Calu3 (cell line): ENCODE data around the gene DCLK1. TPM values are rescaled to one million over a fixed set of nuclear protein-coding genes. Genes with fewer than 3 reads are reported as not detected.

Experiments
- BruUV-seq: library from RNA; stranded (reverse); fragments of 400-500 nt; replicated peaks from 2 replicates; lab custom pipeline; 2021; lab: Mats Ljungman, UMichigan
- CTCF ChIA-PET: fragments of 300-600 bp; sonication (Branson Sonifier 250); formaldehyde crosslinking; loops from one replicate; lab custom pipeline; 2022; ENCODE audit warnings: antibody characterized with exemption; lab: Charles Lee
- DNase-seq: peaks from one replicate; pipeline ENCODE4 v3.0.0; 2022
- H3K27ac Mint-ChIP-seq: one replicate; pipeline ENCODE4 v1.8.0; 2022; ENCODE audit warnings: mixed read lengths; ENCODE audit not compliant: unreplicated experiment
- H3K27me3 Mint-ChIP-seq: one replicate; pipeline ENCODE4 v1.8.0; 2022; ENCODE audit warnings: mixed read lengths; ENCODE audit not compliant: unreplicated experiment
- H3K36me3 Mint-ChIP-seq: one replicate; pipeline ENCODE4 v1.8.0; 2022; ENCODE audit warnings: mild to moderate bottlenecking, moderate library complexity, mixed read lengths; ENCODE audit not compliant: insufficient read depth, unreplicated experiment
- H3K4me1 Mint-ChIP-seq: one replicate; pipeline ENCODE4 v1.8.0; 2022; ENCODE audit warnings: mild to moderate bottlenecking, low read depth, mixed read lengths; ENCODE audit not compliant: unreplicated experiment
- H3K4me3 Mint-ChIP-seq: one replicate; pipeline ENCODE4 v1.8.0; 2022; ENCODE audit warnings: mild to moderate bottlenecking, low read depth, moderate library complexity, mixed read lengths; ENCODE audit not compliant: unreplicated experiment
- H3K9me3 Mint-ChIP-seq: one replicate; pipeline ENCODE4 v1.8.0; 2022; ENCODE audit warnings: low read depth, mixed read lengths; ENCODE audit not compliant: unreplicated experiment
- CTCF ChIP-seq: fragments of 200-600 bp; IDR thresholded peaks from one replicate; pipeline ENCODE4 v1.8.0; 2022; ENCODE audit warnings: antibody characterized with exemption; ENCODE audit not compliant: unreplicated experiment
- intact Hi-C: fragments of 100-400 bp; cut with micrococcal nuclease; formaldehyde crosslinking; loops from one replicate; pipeline ENCODE4 v1.10.0; 2022; ENCODE audit not compliant: unreplicated experiment
- total RNA-seq: library from RNA; stranded (reverse); gene quantifications from 2 replicates; pipeline ENCODE4 v1.2.3, GENCODE V29; 2022

Gene DCLK1
- total RNA-seq, 1 experiment from 2014 or later, result not detected

- BruUV-seq, result no TSS peak
- intact Hi-C loops, result no loop called here
- TF ChIP-seq CTCF, result no peak
- Mint-ChIP-seq H3K36me3 (no peaks in the 10 kb centered on the region), H3K27ac (no peak overlapping the region), H3K4me3 (no peak overlapping the region), H3K4me1 (no peaks in the 10 kb centered on the region), H3K27me3 (no peaks in the 10 kb centered on the region), H3K9me3 (no peaks in the 10 kb centered on the region)
- CTCF ChIA-PET, result no interaction called here
- DNase-seq, result no peak
These were observed 124.8 kb downstream of the DCLK1 start for GRCh38 chr13:36006347-36006746.

- Mint-ChIP-seq H3K27ac (no peak overlapping the region), H3K4me1 (no peaks in the 10 kb centered on the region), H3K27me3 (peaks cover 29% of the 10 kb centered on the region), H3K9me3 (no peaks in the 10 kb centered on the region), H3K36me3 (no peaks in the 10 kb centered on the region), H3K4me3 (no peak overlapping the region)
- no TSS peak for BruUV-seq
- CTCF ChIA-PET, result no interaction called here
- DNase-seq, result no peak
- no peak for TF ChIP-seq CTCF
- intact Hi-C loops, result no loop called here
These were observed 129.6 kb downstream of the DCLK1 start for GRCh38 chr13:36001561-36001960.

- BruUV-seq, result no TSS peak
- Mint-ChIP-seq H3K9me3 (no peaks in the 10 kb centered on the region), H3K27me3 (peaks cover 29% of the 10 kb centered on the region), H3K36me3 (no peaks in the 10 kb centered on the region), H3K4me1 (no peaks in the 10 kb centered on the region), H3K27ac (no peak overlapping the region), H3K4me3 (no peak overlapping the region)
- CTCF ChIA-PET, result no interaction called here
- intact Hi-C loops, result no loop called here
- no peak for TF ChIP-seq CTCF
- DNase-seq, result no peak
These were observed 131.2 kb downstream of the DCLK1 start for GRCh38 chr13:36000028-36000427.

- no peaks in the 10 kb centered on the region for H3K9me3 Mint-ChIP-seq
- DNase-seq, result no peak
- no peak for TF ChIP-seq CTCF
- no peaks in the 10 kb centered on the region for H3K4me1 Mint-ChIP-seq
- no peaks in the 10 kb centered on the region for H3K36me3 Mint-ChIP-seq
- H3K4me3 Mint-ChIP-seq, result no peak overlapping the region
- H3K27ac Mint-ChIP-seq, result no peak overlapping the region
- BruUV-seq, result no TSS peak
- peaks cover 55% of the 10 kb centered on the region for H3K27me3 Mint-ChIP-seq
- CTCF ChIA-PET, result interaction anchor here (0.6 kb wide), 1 partner anchor 1960 kb away, joined by 4 read pairs; no protein-coding TSS in a partner anchor
- intact Hi-C loops, result no loop called here
These were observed 134.8 kb downstream of the DCLK1 start for GRCh38 chr13:35996360-35996759.
